ENCODE data around the gene SELENOK.

GRCh38 chr3:53913401-53913800, 21.7 kb upstream of the SELENOK start:
- TF ChIP-seq CTCF (IDR thresholded peaks at IDR 0.05) (no peak), POLR2AphosphoS5 (IDR thresholded peaks at IDR 0.05; ENCODE audit: insufficient read depth in 1 of 2, low read depth in 1 of 2) (no peak)
